WTC11 (cell line): ENCODE data around the gene SYCP2. TPM values are rescaled to one million over a fixed set of nuclear protein-coding genes. Genes with fewer than 3 reads are reported as not detected.

Experiments used
- ATAC-seq: fragments of 200-7000 bp; cut with Tn5 transposase; 2 replicates; pipeline ENCODE4 v1.10.0; 2021; ENCODE audit warnings: mild to moderate bottlenecking, moderate library complexity
- CTCF ChIA-PET: fragments of 300-600 bp; sonication (Branson Sonifier 250); formaldehyde crosslinking; loops from one replicate; lab custom pipeline; 2021; ENCODE audit warnings: antibody characterized with exemption; lab: Charles Lee
- POLR2A ChIA-PET: fragments of 350-600 bp; sonication (Branson Sonifier 250); formaldehyde crosslinking; loops from one replicate; lab custom pipeline; 2021; ENCODE audit warnings: antibody characterized with exemption; lab: Charles Lee
- DNase-seq: peaks from one replicate; pipeline ENCODE4 v3.0.0; 2021; ENCODE audit warnings: low spot score
- H3K27ac Mint-ChIP-seq: 2 replicates; pipeline ENCODE4 v1.8.0; 2021; ENCODE audit warnings: mixed read lengths
- H3K27me3 Mint-ChIP-seq: 2 replicates; pipeline ENCODE4 v1.8.0; 2021; ENCODE audit warnings: low read depth, mild to moderate bottlenecking, moderate library complexity, mixed read lengths
- H3K36me3 Mint-ChIP-seq: 2 replicates; pipeline ENCODE4 v1.8.0; 2021; ENCODE audit warnings: mixed read lengths
- H3K4me1 Mint-ChIP-seq: 2 replicates; pipeline ENCODE4 v1.8.0; 2022; ENCODE audit warnings: mixed read lengths
- H3K4me3 Mint-ChIP-seq: 2 replicates; pipeline ENCODE4 v1.8.0; 2021; ENCODE audit warnings: mild to moderate bottlenecking, moderate library complexity, mixed read lengths
- H3K9me3 Mint-ChIP-seq: 2 replicates; pipeline ENCODE4 v1.8.0; 2021; ENCODE audit warnings: mixed read lengths
- ATF1 ChIP-seq: sonication (generic); formaldehyde crosslinking; IDR thresholded peaks from 2 replicates; pipeline ENCODE4 v1.8.1; 2023; ENCODE audit warnings: mild to moderate bottlenecking, moderate library complexity, missing genetic modification reagents
- ELF4 ChIP-seq: sonication (generic); formaldehyde crosslinking; IDR thresholded peaks from 2 replicates; pipeline ENCODE4 v1.8.1; 2022; ENCODE audit warnings: low read depth, mild to moderate bottlenecking, moderate library complexity, missing genetic modification reagents
- GABPB1 ChIP-seq: sonication (generic); formaldehyde crosslinking; IDR thresholded peaks from 2 replicates; pipeline ENCODE4 v1.8.1; 2023; ENCODE audit warnings: mild to moderate bottlenecking, missing genetic modification reagents
- OVOL2 ChIP-seq: fragments of 250-450 bp; sonication (Bioruptor Pico); IDR thresholded peaks from 2 replicates; pipeline ENCODE4 v1.9.0; 2021; ENCODE audit warnings: mild to moderate bottlenecking, borderline replicate concordance
- ZMAT4 ChIP-seq: fragments of 250-450 bp; sonication (Bioruptor Pico); IDR thresholded peaks from 2 replicates; pipeline ENCODE4 v1.9.0; 2021; ENCODE audit warnings: mild to moderate bottlenecking
- total RNA-seq: library from RNA; stranded (reverse); gene quantifications from 3 replicates; pipeline ENCODE4 v1.2.3, GENCODE V29; 2021
- TF ChIP-seq, protein P1 (sequence below): sonication (generic); formaldehyde crosslinking; IDR thresholded peaks from 2 replicates; pipeline ENCODE4 v1.8.1; 2023; ENCODE audit warnings: mild to moderate bottlenecking, missing genetic modification reagents, moderate library complexity
- TF ChIP-seq, protein P2 (sequence below): sonication (generic); formaldehyde crosslinking; IDR thresholded peaks from 2 replicates; pipeline ENCODE4 v1.8.0; 2022; ENCODE audit warnings: mild to moderate bottlenecking, missing genetic modification reagents
- TF ChIP-seq, protein P3 (sequence below): sonication (generic); formaldehyde crosslinking; IDR thresholded peaks from 2 replicates; pipeline ENCODE4 v1.8.0; 2022; ENCODE audit warnings: mild to moderate bottlenecking, missing genetic modification reagents
- TF ChIP-seq, protein P4 (sequence below): fragments of 200-600 bp; IDR thresholded peaks from 2 replicates; pipeline ENCODE4 v1.8.0; 2022; ENCODE audit warnings: antibody characterized with exemption
- TF ChIP-seq, protein P5 (sequence below): fragments of 250-450 bp; sonication (Bioruptor Pico); IDR thresholded peaks from 2 replicates; pipeline ENCODE4 v1.9.0; 2021; ENCODE audit warnings: moderate library complexity, mild to moderate bottlenecking, inconsistent platforms, borderline replicate concordance
- TF ChIP-seq, protein P6 (sequence below): fragments of 250-450 bp; sonication (Bioruptor Pico); IDR thresholded peaks from 2 replicates; pipeline ENCODE4 v1.9.0; 2021; ENCODE audit warnings: mild to moderate bottlenecking, borderline replicate concordance
- TF ChIP-seq, protein P7 (sequence below): sonication (generic); formaldehyde crosslinking; conservative IDR thresholded peaks from 2 replicates; pipeline ENCODE4 v1.8.1; 2023; ENCODE audit warnings: mild to moderate bottlenecking, low read depth, missing genetic modification reagents, moderate library complexity
- TF ChIP-seq, protein P8 (sequence below): fragments of 250-450 bp; sonication (Bioruptor Pico); IDR thresholded peaks from 2 replicates; pipeline ENCODE4 v1.8.0; 2021; ENCODE audit warnings: mild to moderate bottlenecking

SYCP2 gene
- total RNA-seq, 1 experiment from 2014 or later, result 0.31 TPM

DNA sequence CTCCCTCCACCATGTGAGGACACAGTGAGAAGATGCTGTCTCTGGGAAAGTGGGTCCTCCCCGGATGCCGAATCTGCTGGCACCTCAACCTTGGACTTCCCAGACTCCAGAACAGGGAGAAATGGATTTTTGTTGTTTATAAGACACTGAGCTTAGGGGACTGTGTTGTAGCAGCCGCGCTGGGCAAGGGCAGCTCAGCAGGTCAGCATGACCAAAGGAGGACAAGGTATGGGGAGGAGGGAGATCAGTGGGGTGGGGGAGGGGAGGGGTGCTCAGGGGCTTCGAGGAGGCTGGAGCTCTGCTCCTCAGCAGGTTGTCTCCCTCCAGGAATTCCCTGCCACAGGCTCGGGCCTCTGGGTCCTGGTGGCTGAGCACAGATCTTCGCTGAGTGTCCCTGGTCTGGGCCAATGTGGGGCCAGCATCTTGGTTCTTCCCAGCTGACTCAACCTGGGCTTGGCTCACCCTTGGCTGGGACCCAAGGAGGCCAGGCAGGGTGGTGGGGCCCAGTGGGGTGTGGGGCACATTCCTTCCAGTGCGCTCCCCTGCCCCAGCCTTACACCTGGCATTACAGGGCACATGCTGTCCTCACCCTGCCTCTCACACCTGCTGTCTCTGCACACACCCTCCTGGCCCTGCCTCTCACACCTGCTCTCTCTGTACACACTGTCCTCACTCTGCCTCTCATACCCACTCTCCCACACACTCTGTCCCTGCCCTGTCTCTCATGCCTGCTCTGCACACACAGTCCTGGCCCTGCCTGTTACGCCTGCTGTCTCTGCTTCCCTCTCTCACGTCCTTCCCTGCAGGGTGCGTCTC, 107.3 kb downstream of the SYCP2 start:
- no peak for DNase-seq
- TF ChIP-seq, protein P1, sequence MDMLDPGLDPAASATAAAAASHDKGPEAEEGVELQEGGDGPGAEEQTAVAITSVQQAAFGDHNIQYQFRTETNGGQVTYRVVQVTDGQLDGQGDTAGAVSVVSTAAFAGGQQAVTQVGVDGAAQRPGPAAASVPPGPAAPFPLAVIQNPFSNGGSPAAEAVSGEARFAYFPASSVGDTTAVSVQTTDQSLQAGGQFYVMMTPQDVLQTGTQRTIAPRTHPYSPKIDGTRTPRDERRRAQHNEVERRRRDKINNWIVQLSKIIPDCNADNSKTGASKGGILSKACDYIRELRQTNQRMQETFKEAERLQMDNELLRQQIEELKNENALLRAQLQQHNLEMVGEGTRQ (CRISPR knock-in tag), result no peak
- TF ChIP-seq ELF4 (CRISPR knock-in tag) (no peak), ZMAT4 (CRISPR knock-in tag) (no peak)
- TF ChIP-seq, protein P2, sequence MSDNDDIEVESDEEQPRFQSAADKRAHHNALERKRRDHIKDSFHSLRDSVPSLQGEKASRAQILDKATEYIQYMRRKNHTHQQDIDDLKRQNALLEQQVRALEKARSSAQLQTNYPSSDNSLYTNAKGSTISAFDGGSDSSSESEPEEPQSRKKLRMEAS (CRISPR knock-in tag), result no peak
- TF ChIP-seq, protein P3, sequence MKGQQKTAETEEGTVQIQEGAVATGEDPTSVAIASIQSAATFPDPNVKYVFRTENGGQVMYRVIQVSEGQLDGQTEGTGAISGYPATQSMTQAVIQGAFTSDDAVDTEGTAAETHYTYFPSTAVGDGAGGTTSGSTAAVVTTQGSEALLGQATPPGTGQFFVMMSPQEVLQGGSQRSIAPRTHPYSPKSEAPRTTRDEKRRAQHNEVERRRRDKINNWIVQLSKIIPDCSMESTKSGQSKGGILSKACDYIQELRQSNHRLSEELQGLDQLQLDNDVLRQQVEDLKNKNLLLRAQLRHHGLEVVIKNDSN (CRISPR knock-in tag), result no peak
- TF ChIP-seq, all 79 proteins: peak for 0
- H3K4me3 Mint-ChIP-seq, result no peak overlapping the region
- ChIA-PET POLR2A (no interaction called here), CTCF (no interaction called here)
- no peaks in the 10 kb centered on the region for H3K9me3 Mint-ChIP-seq
- H3K4me1 Mint-ChIP-seq, result peaks cover 14% of the 10 kb centered on the region
- H3K27ac Mint-ChIP-seq, result no peak overlapping the region
- ATAC-seq, result no peak
- H3K36me3 Mint-ChIP-seq, result no peaks in the 10 kb centered on the region
- H3K27me3 Mint-ChIP-seq, result peaks cover 32% of the 10 kb centered on the region

- ATAC-seq, result no peak
- Mint-ChIP-seq H3K4me3 (no peak overlapping the region), H3K27ac (no peak overlapping the region), H3K36me3 (no peaks in the 10 kb centered on the region), H3K27me3 (peaks cover 35% of the 10 kb centered on the region), H3K9me3 (no peaks in the 10 kb centered on the region), H3K4me1 (peaks cover 14% of the 10 kb centered on the region)
- ChIA-PET CTCF (no interaction called here), POLR2A (no interaction called here)
- DNase-seq, result no peak
- TF ChIP-seq, protein P4, sequence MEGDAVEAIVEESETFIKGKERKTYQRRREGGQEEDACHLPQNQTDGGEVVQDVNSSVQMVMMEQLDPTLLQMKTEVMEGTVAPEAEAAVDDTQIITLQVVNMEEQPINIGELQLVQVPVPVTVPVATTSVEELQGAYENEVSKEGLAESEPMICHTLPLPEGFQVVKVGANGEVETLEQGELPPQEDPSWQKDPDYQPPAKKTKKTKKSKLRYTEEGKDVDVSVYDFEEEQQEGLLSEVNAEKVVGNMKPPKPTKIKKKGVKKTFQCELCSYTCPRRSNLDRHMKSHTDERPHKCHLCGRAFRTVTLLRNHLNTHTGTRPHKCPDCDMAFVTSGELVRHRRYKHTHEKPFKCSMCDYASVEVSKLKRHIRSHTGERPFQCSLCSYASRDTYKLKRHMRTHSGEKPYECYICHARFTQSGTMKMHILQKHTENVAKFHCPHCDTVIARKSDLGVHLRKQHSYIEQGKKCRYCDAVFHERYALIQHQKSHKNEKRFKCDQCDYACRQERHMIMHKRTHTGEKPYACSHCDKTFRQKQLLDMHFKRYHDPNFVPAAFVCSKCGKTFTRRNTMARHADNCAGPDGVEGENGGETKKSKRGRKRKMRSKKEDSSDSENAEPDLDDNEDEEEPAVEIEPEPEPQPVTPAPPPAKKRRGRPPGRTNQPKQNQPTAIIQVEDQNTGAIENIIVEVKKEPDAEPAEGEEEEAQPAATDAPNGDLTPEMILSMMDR, result no peak
- TF ChIP-seq OVOL2, result no peak
- no peak for TF ChIP-seq ATF1 (CRISPR knock-in tag)
- TF ChIP-seq, protein P3 (CRISPR knock-in tag), result no peak
- TF ChIP-seq, protein P5, sequence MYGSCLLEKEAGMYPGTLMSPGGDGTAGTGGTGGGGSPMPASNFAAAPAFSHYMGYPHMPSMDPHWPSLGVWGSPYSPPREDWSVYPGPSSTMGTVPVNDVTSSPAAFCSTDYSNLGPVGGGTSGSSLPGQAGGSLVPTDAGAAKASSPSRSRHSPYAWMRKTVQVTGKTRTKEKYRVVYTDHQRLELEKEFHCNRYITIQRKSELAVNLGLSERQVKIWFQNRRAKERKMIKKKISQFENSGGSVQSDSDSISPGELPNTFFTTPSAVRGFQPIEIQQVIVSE (CRISPR knock-in tag), result no peak
- no peak for TF ChIP-seq GABPB1
- TF ChIP-seq, protein P6, sequence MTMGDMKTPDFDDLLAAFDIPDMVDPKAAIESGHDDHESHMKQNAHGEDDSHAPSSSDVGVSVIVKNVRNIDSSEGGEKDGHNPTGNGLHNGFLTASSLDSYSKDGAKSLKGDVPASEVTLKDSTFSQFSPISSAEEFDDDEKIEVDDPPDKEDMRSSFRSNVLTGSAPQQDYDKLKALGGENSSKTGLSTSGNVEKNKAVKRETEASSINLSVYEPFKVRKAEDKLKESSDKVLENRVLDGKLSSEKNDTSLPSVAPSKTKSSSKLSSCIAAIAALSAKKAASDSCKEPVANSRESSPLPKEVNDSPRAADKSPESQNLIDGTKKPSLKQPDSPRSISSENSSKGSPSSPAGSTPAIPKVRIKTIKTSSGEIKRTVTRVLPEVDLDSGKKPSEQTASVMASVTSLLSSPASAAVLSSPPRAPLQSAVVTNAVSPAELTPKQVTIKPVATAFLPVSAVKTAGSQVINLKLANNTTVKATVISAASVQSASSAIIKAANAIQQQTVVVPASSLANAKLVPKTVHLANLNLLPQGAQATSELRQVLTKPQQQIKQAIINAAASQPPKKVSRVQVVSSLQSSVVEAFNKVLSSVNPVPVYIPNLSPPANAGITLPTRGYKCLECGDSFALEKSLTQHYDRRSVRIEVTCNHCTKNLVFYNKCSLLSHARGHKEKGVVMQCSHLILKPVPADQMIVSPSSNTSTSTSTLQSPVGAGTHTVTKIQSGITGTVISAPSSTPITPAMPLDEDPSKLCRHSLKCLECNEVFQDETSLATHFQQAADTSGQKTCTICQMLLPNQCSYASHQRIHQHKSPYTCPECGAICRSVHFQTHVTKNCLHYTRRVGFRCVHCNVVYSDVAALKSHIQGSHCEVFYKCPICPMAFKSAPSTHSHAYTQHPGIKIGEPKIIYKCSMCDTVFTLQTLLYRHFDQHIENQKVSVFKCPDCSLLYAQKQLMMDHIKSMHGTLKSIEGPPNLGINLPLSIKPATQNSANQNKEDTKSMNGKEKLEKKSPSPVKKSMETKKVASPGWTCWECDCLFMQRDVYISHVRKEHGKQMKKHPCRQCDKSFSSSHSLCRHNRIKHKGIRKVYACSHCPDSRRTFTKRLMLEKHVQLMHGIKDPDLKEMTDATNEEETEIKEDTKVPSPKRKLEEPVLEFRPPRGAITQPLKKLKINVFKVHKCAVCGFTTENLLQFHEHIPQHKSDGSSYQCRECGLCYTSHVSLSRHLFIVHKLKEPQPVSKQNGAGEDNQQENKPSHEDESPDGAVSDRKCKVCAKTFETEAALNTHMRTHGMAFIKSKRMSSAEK (CRISPR knock-in tag), result no peak
- TF ChIP-seq, protein P7, sequence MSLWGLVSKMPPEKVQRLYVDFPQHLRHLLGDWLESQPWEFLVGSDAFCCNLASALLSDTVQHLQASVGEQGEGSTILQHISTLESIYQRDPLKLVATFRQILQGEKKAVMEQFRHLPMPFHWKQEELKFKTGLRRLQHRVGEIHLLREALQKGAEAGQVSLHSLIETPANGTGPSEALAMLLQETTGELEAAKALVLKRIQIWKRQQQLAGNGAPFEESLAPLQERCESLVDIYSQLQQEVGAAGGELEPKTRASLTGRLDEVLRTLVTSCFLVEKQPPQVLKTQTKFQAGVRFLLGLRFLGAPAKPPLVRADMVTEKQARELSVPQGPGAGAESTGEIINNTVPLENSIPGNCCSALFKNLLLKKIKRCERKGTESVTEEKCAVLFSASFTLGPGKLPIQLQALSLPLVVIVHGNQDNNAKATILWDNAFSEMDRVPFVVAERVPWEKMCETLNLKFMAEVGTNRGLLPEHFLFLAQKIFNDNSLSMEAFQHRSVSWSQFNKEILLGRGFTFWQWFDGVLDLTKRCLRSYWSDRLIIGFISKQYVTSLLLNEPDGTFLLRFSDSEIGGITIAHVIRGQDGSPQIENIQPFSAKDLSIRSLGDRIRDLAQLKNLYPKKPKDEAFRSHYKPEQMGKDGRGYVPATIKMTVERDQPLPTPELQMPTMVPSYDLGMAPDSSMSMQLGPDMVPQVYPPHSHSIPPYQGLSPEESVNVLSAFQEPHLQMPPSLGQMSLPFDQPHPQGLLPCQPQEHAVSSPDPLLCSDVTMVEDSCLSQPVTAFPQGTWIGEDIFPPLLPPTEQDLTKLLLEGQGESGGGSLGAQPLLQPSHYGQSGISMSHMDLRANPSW (CRISPR knock-in tag), result no peak
- TF ChIP-seq, protein P8, sequence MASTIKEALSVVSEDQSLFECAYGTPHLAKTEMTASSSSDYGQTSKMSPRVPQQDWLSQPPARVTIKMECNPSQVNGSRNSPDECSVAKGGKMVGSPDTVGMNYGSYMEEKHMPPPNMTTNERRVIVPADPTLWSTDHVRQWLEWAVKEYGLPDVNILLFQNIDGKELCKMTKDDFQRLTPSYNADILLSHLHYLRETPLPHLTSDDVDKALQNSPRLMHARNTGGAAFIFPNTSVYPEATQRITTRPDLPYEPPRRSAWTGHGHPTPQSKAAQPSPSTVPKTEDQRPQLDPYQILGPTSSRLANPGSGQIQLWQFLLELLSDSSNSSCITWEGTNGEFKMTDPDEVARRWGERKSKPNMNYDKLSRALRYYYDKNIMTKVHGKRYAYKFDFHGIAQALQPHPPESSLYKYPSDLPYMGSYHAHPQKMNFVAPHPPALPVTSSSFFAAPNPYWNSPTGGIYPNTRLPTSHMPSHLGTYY (CRISPR knock-in tag), result no peak
These were observed 107.9 kb downstream of the SYCP2 start for GRCh38 chr20:59825563-59825920.
